Measurements from ENCODE around the gene CRYBB3.
"Not testable (repeated sequence)": the region's sequence is repeated elsewhere in the genome, so short reads cannot be mapped to it uniquely, and the experiment has no call there.

DNA sequence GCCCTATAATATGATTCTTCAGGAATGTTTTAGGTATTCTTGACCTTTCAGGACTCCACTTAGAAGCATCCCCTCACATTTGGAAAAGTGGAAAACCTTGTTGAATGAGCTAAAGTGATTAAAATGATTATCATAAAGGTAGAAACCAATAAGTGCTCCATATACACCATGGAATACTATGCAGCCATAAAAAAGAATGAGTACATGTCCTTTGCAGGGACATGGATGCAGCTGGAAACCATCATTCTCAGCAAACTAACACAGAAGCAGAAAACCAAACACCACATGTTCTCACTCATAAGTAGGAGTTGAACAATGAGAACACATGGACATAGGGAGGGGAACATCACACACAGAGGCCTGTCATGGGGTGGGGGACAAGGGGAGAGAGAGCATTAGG, 34.0 kb downstream of the CRYBB3 start:
- TF ChIP-seq CTCF, POLR2A (IDR thresholded peaks at IDR 0.05): not testable (repeated sequence)

Measured in testis (tissue), 2 donors.